ENCODE measurements around the gene RSRC1.
A peak's percentile ranks its signal among the peaks of the same experiment; 100 is the strongest.

The RSRC1 gene

DNA sequence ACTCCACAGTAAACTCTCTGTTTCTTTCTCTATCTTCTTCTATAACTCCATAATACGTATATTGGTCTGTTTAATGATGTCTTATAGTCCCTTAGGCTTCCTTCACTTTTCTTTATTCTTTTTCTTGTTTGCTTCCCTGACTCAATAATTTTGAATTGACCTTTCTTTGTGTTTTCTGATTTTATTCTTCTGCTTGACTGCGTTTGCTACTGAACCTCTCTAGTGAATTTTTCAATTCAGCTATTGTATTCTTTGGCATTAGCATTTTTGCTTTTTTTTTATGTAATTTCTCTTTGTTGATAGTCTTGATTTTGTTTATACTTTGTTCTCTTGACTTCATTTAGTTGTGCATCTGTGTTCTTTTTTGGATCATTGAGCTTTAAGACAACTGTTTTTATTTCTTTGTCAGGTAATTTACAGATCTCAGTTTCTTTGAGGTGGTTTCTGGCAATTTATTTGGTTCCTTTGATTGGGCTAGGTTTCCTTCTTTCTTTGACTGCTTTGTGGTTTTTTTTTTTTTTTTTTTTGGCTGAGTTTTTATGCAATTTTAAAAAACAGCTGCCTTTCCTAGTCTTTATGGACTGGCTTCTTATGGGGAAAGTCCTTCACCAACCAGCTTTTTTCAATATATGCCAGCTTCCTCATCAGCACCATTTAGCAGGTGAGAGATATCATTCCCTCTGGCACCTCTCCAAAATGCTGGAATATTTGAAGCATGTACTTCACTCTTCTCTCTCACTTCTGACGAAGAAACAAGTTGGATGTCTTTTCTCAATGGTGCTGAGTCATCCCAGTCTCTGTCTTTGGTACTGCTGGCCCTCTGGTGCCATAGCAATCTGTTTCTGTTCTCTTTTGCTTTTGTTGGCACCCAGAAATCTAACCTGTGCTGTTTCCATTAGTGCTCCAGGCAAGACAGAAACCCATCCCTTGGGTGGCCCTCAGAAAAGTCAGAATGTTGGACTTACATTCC is 17.6 kb downstream of the RSRC1 start:
- FAIRE-seq = no peak
- no peak for DNase-seq (ENCODE audit: insufficient read length, low spot score)

- FAIRE-seq (no peak), DNase-seq (ENCODE audit: insufficient read length, low spot score) (no peak)
Measured at GRCh38 chr3:158128755-158129154, 18.9 kb downstream of the RSRC1 start.

DNA sequence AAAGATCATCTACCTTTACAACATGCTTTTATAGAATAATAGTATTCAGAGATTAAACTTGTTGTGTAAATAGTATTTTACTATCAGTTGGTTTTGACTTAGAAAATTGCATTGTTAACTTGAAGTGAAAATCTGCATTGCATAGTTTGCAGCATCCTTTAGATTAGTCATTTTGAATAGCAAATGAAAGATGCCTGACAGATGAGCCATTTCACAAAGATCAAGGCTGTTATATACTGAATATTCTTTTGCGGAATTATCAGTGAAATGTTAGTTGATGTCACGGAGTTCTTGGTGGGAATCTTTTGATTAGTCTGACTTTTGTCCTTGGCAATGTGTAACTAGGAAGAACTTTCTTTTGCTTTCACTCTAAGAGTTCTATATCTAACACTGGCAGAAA is 24.5 kb downstream of the RSRC1 start:
- FAIRE-seq (no peak), DNase-seq (ENCODE audit: insufficient read length, low spot score) (no peak)

DNA sequence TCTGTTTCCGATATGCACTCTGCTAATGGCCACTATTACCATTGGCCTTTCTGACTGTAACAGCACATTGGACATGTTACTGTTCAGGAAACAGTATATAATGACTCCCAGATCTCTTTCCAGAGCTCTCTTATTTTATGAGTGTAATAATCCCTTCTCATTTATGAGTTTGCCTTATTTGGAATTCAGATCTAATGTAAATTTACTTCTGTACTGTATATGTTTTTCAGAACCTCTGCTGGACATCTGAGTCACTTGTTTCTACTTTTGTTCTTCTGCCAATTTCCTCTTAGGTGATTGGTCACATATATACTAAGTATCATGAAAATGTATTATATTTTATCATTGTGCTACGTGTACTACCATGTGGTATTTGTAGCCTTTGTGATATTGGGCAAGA is 30.5 kb downstream of the RSRC1 start:
- FAIRE-seq = no peak

GRCh38 chr3:158148218-158148617 is 38.3 kb downstream of the RSRC1 start:
- no peak for FAIRE-seq
- no peak for DNase-seq (ENCODE audit: insufficient read length, low spot score)

More for the DNA sequence above, 30.5 kb downstream of the RSRC1 start:
- DNase-seq (ENCODE audit: insufficient read length, low spot score) = no peak

GRCh38 chr3:158152186-158152585 is 42.3 kb downstream of the RSRC1 start:
- no peak for DNase-seq (ENCODE audit: insufficient read length, low spot score)
- peak; percentile 56 for FAIRE-seq

DNA sequence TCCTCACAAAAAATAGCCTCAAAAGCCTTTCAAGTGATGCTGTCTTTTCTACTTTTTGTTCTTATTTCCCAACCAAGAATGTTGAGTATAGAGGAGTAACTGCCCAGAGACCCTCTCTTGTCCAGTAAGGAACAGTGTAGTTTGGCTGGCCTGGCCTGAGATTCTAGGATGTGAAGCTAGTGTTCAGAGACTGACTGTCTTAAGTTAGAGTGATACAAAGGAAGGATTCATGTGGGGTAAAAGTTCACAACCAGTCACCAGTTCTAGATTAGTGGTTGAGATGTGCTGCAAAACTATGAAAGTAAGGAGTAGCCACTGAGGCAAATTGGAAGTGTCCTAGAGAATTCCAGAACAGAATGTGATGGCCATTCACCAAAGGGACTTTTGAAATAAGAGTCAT is 49.1 kb downstream of the RSRC1 start:
- no peak for DNase-seq (ENCODE audit: insufficient read length, low spot score)
- FAIRE-seq = no peak

DNA sequence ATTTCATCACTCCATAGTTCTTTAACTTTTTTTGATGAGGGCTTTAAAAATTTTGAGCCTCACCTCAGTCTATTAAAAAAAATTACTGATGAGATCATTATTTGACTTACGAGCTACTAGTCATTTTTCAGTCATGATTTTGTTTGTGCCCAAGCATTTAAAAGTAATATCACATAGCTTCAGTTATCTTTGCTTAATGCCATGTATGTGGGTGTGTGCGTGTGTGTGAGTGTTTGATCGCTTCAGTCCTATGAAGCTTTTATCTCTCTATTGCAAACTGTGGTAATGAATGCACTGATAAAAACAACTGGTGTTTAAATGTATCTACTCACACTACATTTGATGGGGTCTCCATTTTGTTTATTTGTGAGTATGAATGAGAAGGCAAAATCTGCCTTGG is 49.8 kb downstream of the RSRC1 start:
- no peak for DNase-seq (ENCODE audit: insufficient read length, low spot score)
- FAIRE-seq = no peak

GRCh38 chr3:158160958-158161357 is 51.1 kb downstream of the RSRC1 start:
- DNase-seq (ENCODE audit: insufficient read length, low spot score) (no peak), FAIRE-seq (peak; percentile 18)

GRCh38 chr3:158165141-158165655 is 55.3 kb downstream of the RSRC1 start:
- DNase-seq (ENCODE audit: insufficient read length, low spot score) = no peak
- no peak for FAIRE-seq

DNA sequence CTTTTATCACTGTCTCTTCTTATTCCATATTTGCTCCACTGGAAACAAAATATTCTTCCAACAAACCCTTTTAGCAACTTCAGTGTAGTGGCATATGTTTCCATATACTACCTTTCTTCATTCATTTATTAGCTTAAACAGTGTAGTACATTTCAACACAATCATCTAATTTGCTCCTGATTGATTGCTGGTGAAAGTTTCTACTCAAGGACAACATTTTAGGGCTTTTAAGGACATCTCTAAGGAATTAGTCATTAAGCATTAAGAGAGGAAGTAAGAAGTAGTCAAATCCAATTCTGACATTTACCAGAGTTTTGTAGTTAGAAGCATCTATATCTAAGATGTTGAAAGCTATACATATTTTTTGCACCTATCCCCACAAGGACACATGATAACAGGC is 55.8 kb downstream of the RSRC1 start:
- FAIRE-seq (peak; percentile 23), DNase-seq (ENCODE audit: insufficient read length, low spot score) (no peak)

DNA sequence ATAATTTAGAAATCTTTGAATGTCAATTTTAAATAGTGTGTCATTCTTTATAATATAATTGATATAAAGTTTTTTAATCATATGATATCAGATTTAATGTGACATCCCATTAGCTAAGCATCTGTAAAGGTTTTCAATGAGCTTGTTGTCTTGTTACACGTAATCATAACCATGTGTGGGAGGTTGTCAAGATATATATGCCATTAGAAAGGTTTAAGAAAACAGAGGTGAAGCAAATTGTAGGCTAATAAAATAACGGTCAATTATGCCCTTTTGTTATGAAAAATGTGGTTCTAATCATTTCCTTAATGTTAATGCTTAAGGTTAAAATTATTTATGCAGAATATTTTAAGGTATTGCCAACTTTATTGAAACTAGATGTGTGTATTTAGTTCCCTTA is 56.3 kb downstream of the RSRC1 start:
- no peak for DNase-seq (ENCODE audit: insufficient read length, low spot score)
- FAIRE-seq = no peak

DNA sequence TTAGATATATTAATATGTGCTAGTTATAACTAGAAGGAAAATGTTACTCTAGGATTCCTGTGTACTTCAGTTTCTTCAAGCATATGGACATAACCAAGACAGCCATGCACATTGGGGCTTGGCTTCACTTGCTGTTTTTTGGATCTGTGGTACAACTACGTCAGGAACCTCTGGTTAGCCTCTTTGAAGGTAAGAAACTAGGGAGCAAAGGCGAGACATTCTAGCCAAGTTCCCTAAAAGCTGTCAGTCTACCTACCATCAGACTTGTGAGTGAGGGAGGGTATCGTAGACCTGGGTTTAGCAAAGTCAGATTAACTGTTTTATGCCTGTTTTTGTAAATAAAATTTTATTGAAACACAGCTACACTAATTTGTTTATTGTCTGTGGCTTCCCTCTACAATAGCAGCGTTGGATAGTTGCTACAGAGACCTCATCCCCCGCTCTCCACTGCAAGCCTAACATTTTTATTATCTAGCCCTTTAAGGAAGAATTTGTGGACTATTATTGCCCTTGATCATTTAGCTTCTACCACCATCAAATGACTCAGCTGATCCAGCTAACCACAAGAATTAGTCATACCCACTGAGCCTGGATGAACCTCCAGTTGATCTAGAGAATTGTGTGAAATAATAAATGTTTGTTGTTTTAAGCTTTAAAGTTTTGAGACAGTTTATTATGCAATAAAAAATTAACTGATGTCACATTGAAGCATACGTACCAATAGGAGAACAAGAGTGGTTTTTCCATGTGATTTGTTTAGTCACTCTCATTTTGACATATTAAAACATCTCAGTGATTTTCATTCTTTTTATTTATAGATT is 58.1 kb downstream of the RSRC1 start:
- FAIRE-seq (peak; percentile 58), DNase-seq (ENCODE audit: insufficient read length, low spot score) (no peak)

DNA sequence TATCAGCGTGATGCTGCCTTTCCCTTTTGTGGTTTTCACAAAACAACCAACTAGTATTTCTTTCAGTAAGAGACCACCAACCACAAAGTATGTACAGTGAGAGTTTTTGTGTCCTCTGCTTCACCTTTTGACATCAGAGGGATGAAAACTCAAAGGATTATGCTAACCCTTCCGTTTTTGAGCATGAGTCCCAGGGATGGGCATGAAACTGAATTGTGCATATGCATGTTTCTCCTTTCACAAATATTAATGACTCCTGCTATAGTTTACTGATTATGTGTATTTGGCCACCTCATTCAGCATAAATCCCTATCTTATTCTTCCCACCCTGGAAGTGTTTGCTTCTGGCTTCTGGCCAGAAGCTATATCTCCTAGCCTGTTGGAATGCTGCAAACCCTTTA is 59.2 kb downstream of the RSRC1 start:
- no peak for FAIRE-seq
- DNase-seq (ENCODE audit: insufficient read length, low spot score) = no peak

DNA sequence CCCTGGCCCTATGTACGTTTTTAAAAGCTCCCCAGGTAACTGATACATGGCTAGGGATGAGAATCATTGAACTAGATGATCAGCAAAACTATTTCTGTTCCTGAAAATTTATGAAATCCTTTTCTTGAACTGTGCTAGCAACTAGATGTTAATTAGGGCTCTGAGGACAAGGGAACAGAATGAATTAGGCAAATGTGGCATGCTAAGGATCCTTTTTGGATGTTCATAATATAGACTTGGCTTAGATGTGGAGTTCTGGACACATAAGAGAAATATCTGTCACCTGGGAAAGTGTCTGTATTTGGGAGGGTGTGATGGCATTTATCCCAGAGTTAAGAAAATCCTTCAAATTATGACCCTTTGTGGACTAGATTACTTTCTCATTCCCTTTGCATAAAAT is 71.2 kb downstream of the RSRC1 start:
- FAIRE-seq (peak; percentile 23), DNase-seq (ENCODE audit: insufficient read length, low spot score) (no peak)

DNA sequence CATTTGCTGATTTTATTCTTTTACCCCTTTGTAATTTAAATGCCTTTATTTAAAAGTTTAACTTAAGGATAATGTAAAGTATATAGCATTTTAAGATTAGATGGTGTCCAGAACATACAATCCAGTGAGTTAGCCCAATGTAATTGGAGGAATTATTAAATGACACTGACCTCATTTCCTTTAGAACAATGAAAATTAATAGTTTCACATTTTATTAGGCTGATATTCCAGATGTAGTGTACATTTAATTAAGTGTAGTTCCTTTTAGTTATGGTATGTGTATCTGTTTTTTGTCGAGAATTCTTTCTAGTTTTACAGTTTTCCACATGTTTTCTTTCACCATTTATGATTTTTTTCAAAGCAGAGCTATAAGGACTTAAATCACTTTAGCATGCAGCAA is 75.8 kb downstream of the RSRC1 start:
- DNase-seq (ENCODE audit: insufficient read length, low spot score) (no peak), FAIRE-seq (peak; percentile 47)

GRCh38 chr3:158200955-158201354 is 91.1 kb downstream of the RSRC1 start:
- FAIRE-seq (no peak), DNase-seq (ENCODE audit: insufficient read length, low spot score) (no peak)

GRCh38 chr3:158205324-158205723 is 95.4 kb downstream of the RSRC1 start:
- FAIRE-seq (no peak), DNase-seq (ENCODE audit: insufficient read length, low spot score) (no peak)

DNA sequence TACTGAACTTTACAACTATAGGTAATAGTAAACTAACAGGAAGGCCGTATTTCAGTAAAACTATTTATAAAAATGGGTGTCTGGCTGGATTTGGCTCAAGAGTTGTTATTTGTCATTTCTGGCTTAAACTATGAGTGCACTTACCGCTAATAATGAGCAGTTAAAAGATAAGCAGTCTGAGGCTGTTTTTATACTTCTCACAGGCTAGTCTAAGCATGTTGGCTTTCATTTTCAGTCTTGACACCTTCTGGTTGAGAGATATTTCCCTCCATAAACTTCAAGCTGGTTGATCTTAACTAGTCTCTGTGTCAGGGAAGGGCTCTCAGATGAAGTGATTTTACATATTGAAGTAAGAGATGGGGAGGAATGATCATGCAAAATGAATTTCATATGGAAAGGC is 96.1 kb downstream of the RSRC1 start:
- FAIRE-seq = no peak
- no peak for DNase-seq (ENCODE audit: insufficient read length, low spot score)

- FAIRE-seq (no peak), DNase-seq (ENCODE audit: insufficient read length, low spot score) (no peak)
Measured at GRCh38 chr3:158210067-158210466, 100.2 kb downstream of the RSRC1 start.

- DNase-seq (ENCODE audit: insufficient read length, low spot score) (no peak), FAIRE-seq (no peak)
Measured at GRCh38 chr3:158213461-158213860, 103.6 kb downstream of the RSRC1 start.
